ENCODE results near the gene AKR1B1.

Gene AKR1B1

DNA sequence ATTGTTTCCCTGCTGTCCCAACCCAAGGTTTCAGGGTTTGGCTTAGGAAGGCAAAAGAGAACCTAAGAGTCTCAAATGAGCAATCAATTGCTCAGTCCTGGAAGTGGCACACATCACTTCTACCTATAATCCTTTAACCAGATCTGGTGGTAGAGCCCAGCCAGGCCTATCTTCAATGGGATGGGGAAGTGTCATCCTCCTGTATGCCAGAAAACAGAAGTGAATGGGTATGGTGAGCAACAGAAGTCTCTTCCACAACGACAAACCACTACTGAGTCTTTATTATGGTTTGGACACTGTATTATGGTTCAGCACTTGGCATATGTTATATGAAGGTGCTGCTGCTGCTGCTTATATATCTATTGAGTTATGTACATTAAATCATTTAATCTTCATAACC, 3.0 kb upstream of the AKR1B1 start:
- Histone ChIP-seq H3K27me3 (replicated peaks) (no peaks in the 10 kb centered on the region), H3K36me3 (replicated peaks) (no peaks in the 10 kb centered on the region), H3K27ac (peak overlapping the region; percentile 1), H3K4me3 (ENCODE audit: low read depth, low read length) (no peak overlapping the region)
- TF ChIP-seq, protein P1, sequence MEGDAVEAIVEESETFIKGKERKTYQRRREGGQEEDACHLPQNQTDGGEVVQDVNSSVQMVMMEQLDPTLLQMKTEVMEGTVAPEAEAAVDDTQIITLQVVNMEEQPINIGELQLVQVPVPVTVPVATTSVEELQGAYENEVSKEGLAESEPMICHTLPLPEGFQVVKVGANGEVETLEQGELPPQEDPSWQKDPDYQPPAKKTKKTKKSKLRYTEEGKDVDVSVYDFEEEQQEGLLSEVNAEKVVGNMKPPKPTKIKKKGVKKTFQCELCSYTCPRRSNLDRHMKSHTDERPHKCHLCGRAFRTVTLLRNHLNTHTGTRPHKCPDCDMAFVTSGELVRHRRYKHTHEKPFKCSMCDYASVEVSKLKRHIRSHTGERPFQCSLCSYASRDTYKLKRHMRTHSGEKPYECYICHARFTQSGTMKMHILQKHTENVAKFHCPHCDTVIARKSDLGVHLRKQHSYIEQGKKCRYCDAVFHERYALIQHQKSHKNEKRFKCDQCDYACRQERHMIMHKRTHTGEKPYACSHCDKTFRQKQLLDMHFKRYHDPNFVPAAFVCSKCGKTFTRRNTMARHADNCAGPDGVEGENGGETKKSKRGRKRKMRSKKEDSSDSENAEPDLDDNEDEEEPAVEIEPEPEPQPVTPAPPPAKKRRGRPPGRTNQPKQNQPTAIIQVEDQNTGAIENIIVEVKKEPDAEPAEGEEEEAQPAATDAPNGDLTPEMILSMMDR (IDR thresholded peaks at IDR 0.05; ENCODE audit: low read depth, low read length, missing control alignments) = no peak
- in situ Hi-C loops (cut with HindIII; ENCODE audit: low pct_ligation_motif_present, low sequenced_read_pairs) = no loop called here
- no peak for DNase-seq

DNA sequence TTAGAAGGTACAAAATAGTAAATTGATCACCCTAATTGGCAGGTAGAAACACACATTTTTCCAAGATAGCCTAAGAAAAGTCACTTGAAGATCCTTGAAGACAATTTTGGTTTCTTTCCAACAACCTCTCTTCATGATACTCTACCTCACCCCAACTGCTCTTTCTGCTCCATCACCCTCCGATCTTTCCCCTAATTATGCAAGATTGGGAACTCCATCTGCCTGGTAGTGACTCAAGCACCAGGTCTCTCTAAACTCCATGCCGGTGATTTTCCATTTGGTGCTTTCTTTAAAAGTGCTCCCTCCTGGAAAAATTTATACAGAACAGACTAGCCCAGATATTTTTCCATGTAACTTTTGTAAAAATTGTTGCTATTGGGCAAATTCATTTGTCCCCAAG, 1.1 kb upstream of the AKR1B1 start:
- Histone ChIP-seq H3K4me3 (ENCODE audit: low read depth, low read length) (no peak overlapping the region), H3K27me3 (replicated peaks) (no peaks in the 10 kb centered on the region), H3K36me3 (replicated peaks) (no peaks in the 10 kb centered on the region), H3K27ac (no peak overlapping the region)
- in situ Hi-C loops (cut with HindIII; ENCODE audit: low pct_ligation_motif_present, low sequenced_read_pairs) = no loop called here
- TF ChIP-seq, protein P1 (IDR thresholded peaks at IDR 0.05; ENCODE audit: low read depth, low read length, missing control alignments) = no peak
- no peak for DNase-seq

DNA sequence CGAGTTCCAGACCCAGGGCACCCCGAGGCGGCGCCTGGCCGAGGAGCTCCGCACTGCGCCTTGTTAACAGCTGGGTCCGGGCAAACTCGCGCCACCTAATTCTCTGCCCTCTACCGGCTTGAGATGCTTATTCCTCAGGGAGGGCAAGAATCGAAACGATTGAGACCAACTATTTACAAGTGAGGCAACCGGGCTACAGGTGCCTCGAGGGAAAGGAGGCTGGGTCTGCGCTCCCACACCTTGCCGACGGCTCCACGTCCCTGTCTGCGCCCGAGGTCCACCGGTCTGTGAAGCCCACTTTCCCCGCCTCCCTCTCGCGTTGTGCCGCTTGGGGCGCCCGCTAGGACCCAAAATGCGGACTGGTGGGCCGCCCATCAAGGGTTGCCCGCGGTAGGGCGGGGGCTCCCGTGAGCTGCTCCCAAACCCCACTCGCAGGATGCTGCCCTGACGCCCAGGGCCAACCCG, 527 bp downstream of the AKR1B1 start:
- in situ Hi-C loops (cut with HindIII; ENCODE audit: low pct_ligation_motif_present, low sequenced_read_pairs) = no loop called here
- TF ChIP-seq, protein P1 (IDR thresholded peaks at IDR 0.05; ENCODE audit: low read depth, low read length, missing control alignments) = peak; percentile 54
- Histone ChIP-seq H3K36me3 (replicated peaks) (no peaks in the 10 kb centered on the region), H3K27me3 (replicated peaks) (no peaks in the 10 kb centered on the region), H3K27ac (no peak overlapping the region), H3K4me3 (ENCODE audit: low read depth, low read length) (peak overlapping the region; percentile 91)
- no peak for DNase-seq

DNA sequence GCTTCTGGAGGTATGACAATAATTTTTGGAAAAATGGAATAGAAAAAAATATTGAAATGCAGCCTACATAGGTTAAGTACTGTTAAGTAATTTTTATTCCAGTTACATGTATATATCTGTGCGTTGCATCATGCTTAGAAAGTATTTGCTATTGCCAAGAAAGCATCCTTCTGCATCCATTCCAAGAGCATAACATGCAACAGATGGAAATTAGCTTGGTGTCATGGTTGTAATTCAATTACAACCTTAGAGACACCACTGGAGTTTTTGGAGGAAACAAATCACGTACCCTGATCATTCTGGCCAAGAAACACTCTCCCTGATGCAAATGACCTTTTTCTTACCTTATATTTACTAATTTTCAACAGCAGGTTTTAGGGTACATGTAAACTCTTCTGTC, 1.7 kb downstream of the AKR1B1 start:
- H3K27me3 ChIP-seq (replicated peaks) = no peaks in the 10 kb centered on the region
- H3K27ac ChIP-seq = no peak overlapping the region
- no peak overlapping the region for H3K4me3 ChIP-seq (ENCODE audit: low read depth, low read length)
- in situ Hi-C loops (cut with HindIII; ENCODE audit: low pct_ligation_motif_present, low sequenced_read_pairs) = no loop called here
- no peak for DNase-seq
- TF ChIP-seq, protein P1 (IDR thresholded peaks at IDR 0.05; ENCODE audit: low read depth, low read length, missing control alignments) = no peak
- no peaks in the 10 kb centered on the region for H3K36me3 ChIP-seq (replicated peaks)

DNA sequence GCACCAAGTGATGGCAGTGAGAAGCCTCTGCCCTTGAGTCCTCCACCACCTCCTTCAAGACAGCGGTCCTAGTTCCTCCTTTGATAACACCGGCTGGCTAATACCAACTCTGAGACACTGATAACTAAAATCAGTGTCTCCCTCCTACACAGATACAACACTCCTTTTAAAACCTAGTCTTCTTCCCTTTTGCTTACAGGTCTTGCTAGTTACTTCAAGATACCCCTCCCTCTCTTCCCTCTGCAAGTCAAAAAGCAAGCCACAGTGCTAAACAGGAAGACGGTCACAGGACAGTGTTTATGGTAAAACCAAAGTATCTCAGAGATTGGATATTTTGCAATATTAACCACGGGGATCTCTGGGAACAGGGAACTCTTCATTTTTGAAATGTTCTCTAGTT, 4.6 kb downstream of the AKR1B1 start:
- DNase-seq = no peak
- no peak overlapping the region for H3K4me3 ChIP-seq (ENCODE audit: low read depth, low read length)
- no peaks in the 10 kb centered on the region for H3K27me3 ChIP-seq (replicated peaks)
- no peak overlapping the region for H3K27ac ChIP-seq
- H3K36me3 ChIP-seq (replicated peaks) = peaks cover 7% of the 10 kb centered on the region
- in situ Hi-C loops (cut with HindIII; ENCODE audit: low pct_ligation_motif_present, low sequenced_read_pairs) = no loop called here
- TF ChIP-seq, protein P1 (IDR thresholded peaks at IDR 0.05; ENCODE audit: low read depth, low read length, missing control alignments) = no peak

DNA sequence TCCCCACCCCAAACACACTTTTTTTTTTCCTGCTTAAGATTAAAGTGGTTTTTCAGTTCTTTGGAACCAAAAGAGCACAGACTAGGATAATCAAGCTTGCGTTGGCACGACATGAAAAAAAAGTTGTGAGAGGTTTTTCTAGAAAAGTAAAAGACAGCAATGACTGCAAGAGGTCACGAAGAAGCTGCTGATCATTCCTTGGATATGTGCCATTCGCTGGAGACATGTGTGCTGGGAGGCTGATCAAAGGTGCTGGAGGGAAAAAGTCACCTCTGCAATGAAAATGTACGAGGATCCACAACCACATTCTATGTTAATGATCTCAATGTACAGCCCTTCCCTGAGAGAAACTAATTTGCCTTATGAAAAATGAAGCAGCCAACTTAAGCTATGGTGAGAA, 5.4 kb downstream of the AKR1B1 start:
- Histone ChIP-seq H3K4me3 (ENCODE audit: low read depth, low read length) (no peak overlapping the region), H3K27me3 (replicated peaks) (no peaks in the 10 kb centered on the region), H3K27ac (no peak overlapping the region), H3K36me3 (replicated peaks) (peaks cover 7% of the 10 kb centered on the region)
- no peak for DNase-seq
- in situ Hi-C loops (cut with HindIII; ENCODE audit: low pct_ligation_motif_present, low sequenced_read_pairs) = no loop called here
- TF ChIP-seq, protein P1 (IDR thresholded peaks at IDR 0.05; ENCODE audit: low read depth, low read length, missing control alignments) = no peak

Measured in brain microvascular endothelial cell (primary cell).